ENCODE data around the gene RBFOX1.

- TF ChIP-seq CTCF (IDR thresholded peaks at IDR 0.05) (no peak), POLR2AphosphoS5 (IDR thresholded peaks at IDR 0.05) (no peak), POLR2A (IDR thresholded peaks at IDR 0.05) (no peak), EP300 (IDR thresholded peaks at IDR 0.05) (no peak)
Measured at GRCh38 chr16:7316281-7316888, 16.3 kb upstream of the RBFOX1 start.
